HCT116 (cell line): ENCODE data around the gene SIL1. TPM values are rescaled to one million over a fixed set of nuclear protein-coding genes. Genes with fewer than 3 reads are reported as not detected.

Experiments
- ATAC-seq: fragments of 200-7000 bp; cut with Tn5 transposase; 2 replicates; pipeline ENCODE4 v1.9.1; 2020; ENCODE audit warnings: mild to moderate bottlenecking, moderate library complexity
- BruUV-seq: library from RNA; stranded (reverse); fragments of 400-500 nt; replicated peaks from 2 replicates; lab custom pipeline; 2021; lab: Mats Ljungman, UMichigan
- CTCF ChIA-PET: fragments of 300-600 bp; sonication (Branson Sonifier 250); formaldehyde crosslinking; loops from one replicate; lab custom pipeline; 2021; ENCODE audit warnings: antibody characterized with exemption; lab: Charles Lee
- POLR2A ChIA-PET: fragments of 300-600, 350-600 bp; sonication (Branson Sonifier 250); formaldehyde crosslinking; loops from one replicate; lab custom pipeline; 2021; ENCODE audit warnings: antibody characterized with exemption; lab: Charles Lee
- RAD21 ChIA-PET, 2 experiments: fragments of 300-600 bp; sonication (Branson Sonifier 250); formaldehyde crosslinking; loops; one replicate each; lab custom pipeline; 2023; ENCODE audit warnings: low total read pairs in 2 of 2; ENCODE audit not compliant: uncharacterized antibody in 2 of 2, unreplicated experiment in 2 of 2, low non-redundant PET in 1 of 2; lab: Charles Lee
- DNase-seq: peaks from one replicate; pipeline ENCODE4 v3.0.0-alpha.2; 2010; ENCODE audit warnings: low read depth, low spot score
- H2AFZ ChIP-seq: fragments of 200-600 bp; shearing (Covaris generic), sonication (generic); 2 replicates; pipeline ENCODE4 v1.6.1; 2017; ENCODE audit warnings: low read depth, mixed run types, mixed read lengths, antibody characterized with exemption, low read length; ENCODE audit not compliant: poor library complexity, severe bottlenecking
- H3K27ac ChIP-seq: 2 replicates; pipeline ENCODE4 v1.5.1; 2012; ENCODE audit warnings: low read depth, low read length
- H3K27me3 ChIP-seq: fragments of 200-600 bp; sonication (generic); 2 replicates; pipeline ENCODE4 v1.6.1; 2016; ENCODE audit warnings: mixed run types, low read length, mixed read lengths; ENCODE audit not compliant: insufficient read depth
- H3K36me3 ChIP-seq, 2 experiments: fragments of 200-500 bp in 1 of 2; fragments of 200-600 bp in 1 of 2; sonication (Bioruptor generic) in 1 of 2; sonication (generic) in 1 of 2; 2 replicates each; pipeline versions ENCODE4 v1.5.1 to v1.6.1; 2014 to 2016; ENCODE audit warnings: low read length in 2 of 2, inconsistent platforms in 1 of 2, mixed read lengths in 1 of 2, mixed run types in 1 of 2; ENCODE audit not compliant: insufficient read depth in 2 of 2, control insufficient read depth in 1 of 2
- H3K4me1 ChIP-seq, 2 experiments: fragments of 200-600 bp in 1 of 2; sonication (generic) in 1 of 2; 2 replicates each; pipeline versions ENCODE4 v1.5.1 to v1.6.1; 2012 to 2017; ENCODE audit warnings: low read length in 2 of 2, inconsistent platforms in 1 of 2, mild to moderate bottlenecking in 1 of 2, mixed read lengths in 1 of 2, mixed run types in 1 of 2, moderate library complexity in 1 of 2; ENCODE audit not compliant: insufficient read depth in 2 of 2, control insufficient read depth in 1 of 2
- H3K4me2 ChIP-seq: fragments of 200-600 bp; sonication (generic); 2 replicates; pipeline ENCODE4 v1.6.1; 2017; ENCODE audit warnings: mixed run types, low read length, mixed read lengths
- H3K4me3 ChIP-seq, 2 experiments: fragments of 200-600 bp in 1 of 2; sonication (generic) in 1 of 2; replicated peaks in 1 of 2; 2 replicates each; pipeline ENCODE4 v1.5.1; 2011 to 2016; ENCODE audit warnings: low read length in 2 of 2, control low read depth in 1 of 2, low read depth in 1 of 2, mild to moderate bottlenecking in 1 of 2, mixed read lengths in 1 of 2, mixed run types in 1 of 2
- H3K79me2 ChIP-seq: fragments of 200-600 bp; sonication (generic); 2 replicates; pipeline ENCODE4 v1.6.1; 2017; ENCODE audit warnings: mild to moderate bottlenecking, mixed run types, low read length, moderate library complexity, mixed read lengths; ENCODE audit not compliant: insufficient read depth
- H3K9ac ChIP-seq: fragments of 200-600 bp; sonication (generic); 2 replicates; pipeline ENCODE4 v1.6.1; 2016; ENCODE audit warnings: low read length, mixed read lengths
- H3K9me2 ChIP-seq: fragments of 200-600 bp; sonication (generic), shearing (Covaris generic); 2 replicates; pipeline ENCODE4 v1.6.1; 2017; ENCODE audit warnings: mixed run types, mild to moderate bottlenecking, moderate library complexity; ENCODE audit not compliant: insufficient read depth
- H3K9me3 ChIP-seq, 2 experiments: fragments of 200-500 bp in 1 of 2; fragments of 200-600 bp in 1 of 2; sonication (Bioruptor generic) in 1 of 2; sonication (generic) in 1 of 2; 2 replicates each; pipeline ENCODE4 v1.6.1; 2014 to 2017; ENCODE audit warnings: low read length in 2 of 2, mixed read lengths in 2 of 2, inconsistent platforms in 1 of 2, low read depth in 1 of 2, mild to moderate bottlenecking in 1 of 2, mixed run types in 1 of 2, moderate library complexity in 1 of 2; ENCODE audit not compliant: control insufficient read depth in 1 of 2, insufficient read depth in 1 of 2
- H4K20me1 ChIP-seq: fragments of 200-600 bp; sonication (generic), shearing (Covaris generic); 2 replicates; pipeline ENCODE4 v1.6.1; 2017; ENCODE audit warnings: mixed run types, mild to moderate bottlenecking, moderate library complexity; ENCODE audit not compliant: insufficient read depth
- CBX3 ChIP-seq: IDR thresholded peaks from 2 replicates; pipeline ENCODE4 v1.6.1; 2012; ENCODE audit warnings: low read depth
- CEBPB ChIP-seq: IDR thresholded peaks from 2 replicates; pipeline ENCODE4 v1.6.1; 2012; ENCODE audit warnings: low read depth
- ELF1 ChIP-seq: IDR thresholded peaks from 2 replicates; pipeline ENCODE4 v1.6.1; 2012; ENCODE audit warnings: low read depth, borderline replicate concordance
- EZH2 ChIP-seq: fragments of 200-600 bp; sonication (generic); IDR thresholded peaks from 2 replicates; pipeline ENCODE4 v1.6.1; 2017; ENCODE audit warnings: antibody characterized with exemption, mixed run types
- EZH2phosphoT487 ChIP-seq: fragments of 200-600 bp; IDR thresholded peaks from 2 replicates; pipeline ENCODE4 v1.6.1; 2018; ENCODE audit warnings: antibody characterized with exemption, borderline replicate concordance
- POLR2A ChIP-seq: IDR thresholded peaks from 2 replicates; pipeline ENCODE4 v1.7.0; 2011; ENCODE audit warnings: borderline replicate concordance; ENCODE audit not compliant: insufficient read depth, insufficient read length; ENCODE audit errors: extremely low read depth
- POLR2AphosphoS5 ChIP-seq: IDR thresholded peaks from 2 replicates; pipeline ENCODE4 v1.6.1; 2011; ENCODE audit warnings: mild to moderate bottlenecking, low read depth, low read length, moderate library complexity
- SIN3A ChIP-seq: IDR thresholded peaks from 2 replicates; pipeline ENCODE4 v1.6.1; 2012; ENCODE audit warnings: low read depth
- SP1 ChIP-seq: IDR thresholded peaks from 2 replicates; pipeline ENCODE4 v1.6.1; 2012; ENCODE audit warnings: low read depth
- SRF ChIP-seq: IDR thresholded peaks from 2 replicates; pipeline ENCODE4 v1.6.1; 2012; ENCODE audit warnings: low read depth
- TCF7L2 ChIP-seq: IDR thresholded peaks from 2 replicates; pipeline ENCODE4 v1.7.0; 2011; ENCODE audit warnings: borderline replicate concordance, inconsistent platforms; ENCODE audit not compliant: insufficient read depth, insufficient read length; ENCODE audit errors: extremely low read depth
- YY1 ChIP-seq: IDR thresholded peaks from 2 replicates; pipeline ENCODE4 v1.6.1; 2011; ENCODE audit warnings: low read length, low read depth, moderate library complexity, mild to moderate bottlenecking; ENCODE audit not compliant: insufficient replicate concordance; ENCODE audit errors: extremely low read depth
- ZFX ChIP-seq: fragments of 450-650 bp; IDR thresholded peaks from 2 replicates; pipeline ENCODE4 v1.6.1; 2017
- ZNF274 ChIP-seq: fragments of 200-500 bp; sonication (Bioruptor generic); IDR thresholded peaks from 2 replicates; pipeline ENCODE4 v1.6.1; 2014; ENCODE audit warnings: mild to moderate bottlenecking, low read depth, low read length, inconsistent platforms
- intact Hi-C: fragments of 100-400 bp; cut with micrococcal nuclease; formaldehyde crosslinking; loops from 2 replicates; pipeline ENCODE4 v1.10.0; 2022
- total RNA-seq: library from RNA; stranded (reverse); gene quantifications from one replicate; pipeline ENCODE4 v1.2.1, GENCODE V29; 2021; ENCODE audit not compliant: unreplicated experiment
- TF ChIP-seq, protein P1 (sequence below): IDR thresholded peaks from 2 replicates; pipeline ENCODE4 v1.6.1; 2012; ENCODE audit warnings: low read depth
- TF ChIP-seq, protein P2 (sequence below), 3 experiments: fragments of 200-600 bp in 1 of 3; sonication (generic) in 1 of 3; IDR thresholded peaks in 2 of 3; conservative IDR thresholded peaks in 1 of 3; 2 replicates each; pipeline ENCODE4 v1.5.1; 2012 to 2017; ENCODE audit warnings: low read depth in 2 of 3, low read length in 2 of 3, antibody characterized with exemption in 1 of 3, borderline replicate concordance in 1 of 3, control low read depth in 1 of 3, mild to moderate bottlenecking in 1 of 3, mixed read lengths in 1 of 3, mixed run types in 1 of 3, moderate library complexity in 1 of 3; ENCODE audit not compliant: insufficient read depth in 1 of 3
- TF ChIP-seq, protein P3 (sequence below): IDR thresholded peaks from 2 replicates; pipeline ENCODE4 v1.6.1; 2012

SIL1 gene
- total RNA-seq, 1 experiment from 2014 or later: 34.0 TPM

DNA sequence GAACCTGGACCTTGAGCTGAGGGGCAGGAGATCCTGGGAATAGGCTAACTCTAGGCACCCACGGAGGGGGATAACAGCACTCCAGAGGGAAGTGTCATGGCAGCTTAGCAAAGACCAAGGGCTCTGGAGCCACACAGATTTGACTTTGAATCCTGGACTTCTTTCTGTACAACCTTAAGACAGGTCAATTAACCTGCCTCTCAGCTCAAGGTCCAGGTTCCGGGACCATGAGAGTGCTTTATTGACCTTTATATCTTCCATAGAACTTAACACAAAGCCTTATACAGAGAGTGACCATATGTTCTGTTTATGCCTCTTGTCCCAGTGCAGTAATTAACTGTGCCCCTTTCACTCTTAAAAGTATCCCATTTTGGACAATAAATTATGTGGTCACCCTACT is 232.5 kb downstream of the SIL1 start:
- CTCF ChIA-PET: no interaction called here
- no TSS peak for BruUV-seq

More for the DNA sequence above, 232.5 kb downstream of the SIL1 start:
- Histone ChIP-seq H3K36me3 (no peaks in the 10 kb centered on the region), H3K27me3 (no peaks in the 10 kb centered on the region), H3K79me2 (no peaks in the 10 kb centered on the region), H3K9me2 (no peaks in the 10 kb centered on the region), H3K4me2 (no peak overlapping the region), H3K27ac (no peak overlapping the region), H4K20me1 (no peaks in the 10 kb centered on the region), H3K9ac (no peak overlapping the region), H3K9me3 (no peaks in the 10 kb centered on the region), H3K4me3 (no peak overlapping the region), H2AFZ (no peak overlapping the region), H3K4me1 (peaks cover 13 to 24% of the 10 kb centered on the region in 2 experiments)
- ChIA-PET POLR2A (no interaction called here), RAD21 (no interaction called here)
- ATAC-seq: no peak
- no peak for TF ChIP-seq EZH2
- no peak for TF ChIP-seq POLR2A
- TF ChIP-seq POLR2AphosphoS5: no peak
- no peak for TF ChIP-seq TCF7L2
- TF ChIP-seq SRF: no peak
- no peak for TF ChIP-seq SIN3A
- TF ChIP-seq SP1: no peak
- TF ChIP-seq, protein P1, sequence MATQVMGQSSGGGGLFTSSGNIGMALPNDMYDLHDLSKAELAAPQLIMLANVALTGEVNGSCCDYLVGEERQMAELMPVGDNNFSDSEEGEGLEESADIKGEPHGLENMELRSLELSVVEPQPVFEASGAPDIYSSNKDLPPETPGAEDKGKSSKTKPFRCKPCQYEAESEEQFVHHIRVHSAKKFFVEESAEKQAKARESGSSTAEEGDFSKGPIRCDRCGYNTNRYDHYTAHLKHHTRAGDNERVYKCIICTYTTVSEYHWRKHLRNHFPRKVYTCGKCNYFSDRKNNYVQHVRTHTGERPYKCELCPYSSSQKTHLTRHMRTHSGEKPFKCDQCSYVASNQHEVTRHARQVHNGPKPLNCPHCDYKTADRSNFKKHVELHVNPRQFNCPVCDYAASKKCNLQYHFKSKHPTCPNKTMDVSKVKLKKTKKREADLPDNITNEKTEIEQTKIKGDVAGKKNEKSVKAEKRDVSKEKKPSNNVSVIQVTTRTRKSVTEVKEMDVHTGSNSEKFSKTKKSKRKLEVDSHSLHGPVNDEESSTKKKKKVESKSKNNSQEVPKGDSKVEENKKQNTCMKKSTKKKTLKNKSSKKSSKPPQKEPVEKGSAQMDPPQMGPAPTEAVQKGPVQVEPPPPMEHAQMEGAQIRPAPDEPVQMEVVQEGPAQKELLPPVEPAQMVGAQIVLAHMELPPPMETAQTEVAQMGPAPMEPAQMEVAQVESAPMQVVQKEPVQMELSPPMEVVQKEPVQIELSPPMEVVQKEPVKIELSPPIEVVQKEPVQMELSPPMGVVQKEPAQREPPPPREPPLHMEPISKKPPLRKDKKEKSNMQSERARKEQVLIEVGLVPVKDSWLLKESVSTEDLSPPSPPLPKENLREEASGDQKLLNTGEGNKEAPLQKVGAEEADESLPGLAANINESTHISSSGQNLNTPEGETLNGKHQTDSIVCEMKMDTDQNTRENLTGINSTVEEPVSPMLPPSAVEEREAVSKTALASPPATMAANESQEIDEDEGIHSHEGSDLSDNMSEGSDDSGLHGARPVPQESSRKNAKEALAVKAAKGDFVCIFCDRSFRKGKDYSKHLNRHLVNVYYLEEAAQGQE: no peak
- no peak for TF ChIP-seq CEBPB
- TF ChIP-seq, protein P2, sequence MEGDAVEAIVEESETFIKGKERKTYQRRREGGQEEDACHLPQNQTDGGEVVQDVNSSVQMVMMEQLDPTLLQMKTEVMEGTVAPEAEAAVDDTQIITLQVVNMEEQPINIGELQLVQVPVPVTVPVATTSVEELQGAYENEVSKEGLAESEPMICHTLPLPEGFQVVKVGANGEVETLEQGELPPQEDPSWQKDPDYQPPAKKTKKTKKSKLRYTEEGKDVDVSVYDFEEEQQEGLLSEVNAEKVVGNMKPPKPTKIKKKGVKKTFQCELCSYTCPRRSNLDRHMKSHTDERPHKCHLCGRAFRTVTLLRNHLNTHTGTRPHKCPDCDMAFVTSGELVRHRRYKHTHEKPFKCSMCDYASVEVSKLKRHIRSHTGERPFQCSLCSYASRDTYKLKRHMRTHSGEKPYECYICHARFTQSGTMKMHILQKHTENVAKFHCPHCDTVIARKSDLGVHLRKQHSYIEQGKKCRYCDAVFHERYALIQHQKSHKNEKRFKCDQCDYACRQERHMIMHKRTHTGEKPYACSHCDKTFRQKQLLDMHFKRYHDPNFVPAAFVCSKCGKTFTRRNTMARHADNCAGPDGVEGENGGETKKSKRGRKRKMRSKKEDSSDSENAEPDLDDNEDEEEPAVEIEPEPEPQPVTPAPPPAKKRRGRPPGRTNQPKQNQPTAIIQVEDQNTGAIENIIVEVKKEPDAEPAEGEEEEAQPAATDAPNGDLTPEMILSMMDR (IDR thresholded peaks at IDR 0.05 in 2 of 3, conservative IDR thresholded peaks at IDR 0.05 in 1 of 3; ENCODE audit: borderline replicate concordance in 1 of 3, insufficient read depth in 1 of 3, low read depth in 2 of 3, low read length in 2 of 3): no peak
- no peak for TF ChIP-seq ZNF274
- TF ChIP-seq, protein P3, sequence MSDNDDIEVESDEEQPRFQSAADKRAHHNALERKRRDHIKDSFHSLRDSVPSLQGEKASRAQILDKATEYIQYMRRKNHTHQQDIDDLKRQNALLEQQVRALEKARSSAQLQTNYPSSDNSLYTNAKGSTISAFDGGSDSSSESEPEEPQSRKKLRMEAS: no peak
- TF ChIP-seq CBX3: no peak
- TF ChIP-seq YY1: no peak
- TF ChIP-seq ZFX: no peak
- TF ChIP-seq ELF1: no peak
- no peak for TF ChIP-seq EZH2phosphoT487
- intact Hi-C loops: no loop called here
- no peak for DNase-seq
